Measurements from ENCODE around the gene HAVCR2.

The HAVCR2 gene

GRCh38 chr5:157108976-157109375 lies at the start of gene HAVCR2:
Gene HAVCR2, minus strand, starts transcription at chr5:157109044. Its CDS starts 61 bp downstream, at chr5:157108983.
- no peaks in the 10 kb centered on the region for H3K4me1 ChIP-seq (ENCODE audit: insufficient read depth, low read length)
- H3K4me3 ChIP-seq (ENCODE audit: low read length) = no peak within 1 kb of the TSS
- H3K27me3 ChIP-seq (ENCODE audit: insufficient read depth, low read length) = no peaks in the 10 kb centered on the region
- no peak within 1 kb of the TSS for H3K9ac ChIP-seq (ENCODE audit: low read depth, low read length)
- no peaks in the 10 kb centered on the region for H3K9me3 ChIP-seq (ENCODE audit: insufficient read depth, low read depth, low read length)
- no peak within 1 kb of the TSS for H3K27ac ChIP-seq (ENCODE audit: low read length)
- no peaks in the 10 kb centered on the region for H3K36me3 ChIP-seq (ENCODE audit: insufficient read depth, low read depth, low read length)

GRCh38 chr5:157157293-157157891 lies 48.5 kb upstream of the HAVCR2 start:
- Histone ChIP-seq H3K27ac (ENCODE audit: low read length) (no peak overlapping the region), H3K36me3 (ENCODE audit: insufficient read depth, low read depth, low read length) (no peaks in the 10 kb centered on the region), H3K9ac (ENCODE audit: low read depth, low read length) (no peak overlapping the region), H3K4me1 (ENCODE audit: insufficient read depth, low read length) (no peaks in the 10 kb centered on the region), H3K27me3 (ENCODE audit: insufficient read depth, low read length) (no peaks in the 10 kb centered on the region), H3K9me3 (ENCODE audit: insufficient read depth, low read depth, low read length) (no peaks in the 10 kb centered on the region), H3K4me3 (ENCODE audit: low read length) (no peak overlapping the region)

GRCh38 chr5:157155297-157155696 lies 46.5 kb upstream of the HAVCR2 start:
- Histone ChIP-seq H3K27ac (ENCODE audit: low read length) (no peak overlapping the region), H3K9me3 (ENCODE audit: insufficient read depth, low read depth, low read length) (no peaks in the 10 kb centered on the region), H3K36me3 (ENCODE audit: insufficient read depth, low read depth, low read length) (no peaks in the 10 kb centered on the region), H3K27me3 (ENCODE audit: insufficient read depth, low read length) (no peaks in the 10 kb centered on the region), H3K4me3 (ENCODE audit: low read length) (no peak overlapping the region), H3K4me1 (ENCODE audit: insufficient read depth, low read length) (no peaks in the 10 kb centered on the region), H3K9ac (ENCODE audit: low read depth, low read length) (no peak overlapping the region)

- H3K9me3 ChIP-seq (ENCODE audit: insufficient read depth, low read depth, low read length) = no peaks in the 10 kb centered on the region
- no peaks in the 10 kb centered on the region for H3K27me3 ChIP-seq (ENCODE audit: insufficient read depth, low read length)
- H3K36me3 ChIP-seq (ENCODE audit: insufficient read depth, low read depth, low read length) = no peaks in the 10 kb centered on the region
- no peaks in the 10 kb centered on the region for H3K4me1 ChIP-seq (ENCODE audit: insufficient read depth, low read length)
- H3K4me3 ChIP-seq (ENCODE audit: low read length) = no peak overlapping the region
- no peak overlapping the region for H3K9ac ChIP-seq (ENCODE audit: low read depth, low read length)
- H3K27ac ChIP-seq (ENCODE audit: low read length) = no peak overlapping the region
These were observed 42.2 kb upstream of the HAVCR2 start for GRCh38 chr5:157150995-157151394.

GRCh38 chr5:157148734-157149615 lies 40.1 kb upstream of the HAVCR2 start:
- no peak overlapping the region for H3K4me3 ChIP-seq (ENCODE audit: low read length)
- H3K36me3 ChIP-seq (ENCODE audit: insufficient read depth, low read depth, low read length) = no peaks in the 10 kb centered on the region
- no peaks in the 10 kb centered on the region for H3K27me3 ChIP-seq (ENCODE audit: insufficient read depth, low read length)
- no peak overlapping the region for H3K9ac ChIP-seq (ENCODE audit: low read depth, low read length)
- no peaks in the 10 kb centered on the region for H3K4me1 ChIP-seq (ENCODE audit: insufficient read depth, low read length)
- H3K9me3 ChIP-seq (ENCODE audit: insufficient read depth, low read depth, low read length) = no peaks in the 10 kb centered on the region
- no peak overlapping the region for H3K27ac ChIP-seq (ENCODE audit: low read length)

GRCh38 chr5:157143127-157143971 lies 34.5 kb upstream of the HAVCR2 start:
- H3K36me3 ChIP-seq (ENCODE audit: insufficient read depth, low read depth, low read length) = peaks cover 11% of the 10 kb centered on the region
- H3K27me3 ChIP-seq (ENCODE audit: insufficient read depth, low read length) = no peaks in the 10 kb centered on the region
- H3K9me3 ChIP-seq (ENCODE audit: insufficient read depth, low read depth, low read length) = no peaks in the 10 kb centered on the region
- H3K4me3 ChIP-seq (ENCODE audit: low read length) = peak overlapping the region; percentile 92
- H3K4me1 ChIP-seq (ENCODE audit: insufficient read depth, low read length) = no peaks in the 10 kb centered on the region; the same call in 1 of the 2 replicates
- peak overlapping the region; percentile 97; the same call in 1 of the 2 replicates for H3K9ac ChIP-seq (ENCODE audit: low read depth, low read length)
- H3K27ac ChIP-seq (ENCODE audit: low read length) = no peak overlapping the region

- no peaks in the 10 kb centered on the region for H3K27me3 ChIP-seq (ENCODE audit: insufficient read depth, low read length)
- H3K4me3 ChIP-seq (ENCODE audit: low read length) = peak within 1 kb of the TSS; percentile 92
- H3K9ac ChIP-seq (ENCODE audit: low read depth, low read length) = peak within 1 kb of the TSS; percentile 97
- peak within 1 kb of the TSS; percentile 79 for H3K27ac ChIP-seq (ENCODE audit: low read length)
- no peaks in the 10 kb centered on the region for H3K9me3 ChIP-seq (ENCODE audit: insufficient read depth, low read depth, low read length)
- peaks cover 19% of the 10 kb centered on the region for H3K36me3 ChIP-seq (ENCODE audit: insufficient read depth, low read depth, low read length)
- no peaks in the 10 kb centered on the region; the same call in 1 of the 2 replicates for H3K4me1 ChIP-seq (ENCODE audit: insufficient read depth, low read length)
These were observed 33.7 kb upstream of the HAVCR2 start, which contains the start of gene MED7 for GRCh38 chr5:157142317-157143126. Gene MED7, minus strand, starts transcription at chr5:157142865. Its CDS starts 3,434 bp downstream, at chr5:157139431.

- Histone ChIP-seq H3K9me3 (ENCODE audit: insufficient read depth, low read depth, low read length) (no peaks in the 10 kb centered on the region), H3K4me1 (ENCODE audit: insufficient read depth, low read length) (no peaks in the 10 kb centered on the region; the same call in 1 of the 2 replicates), H3K27ac (ENCODE audit: low read length) (no peak overlapping the region), H3K4me3 (ENCODE audit: low read length) (no peak overlapping the region), H3K36me3 (ENCODE audit: insufficient read depth, low read depth, low read length) (peaks cover 24% of the 10 kb centered on the region), H3K9ac (ENCODE audit: low read depth, low read length) (no peak overlapping the region), H3K27me3 (ENCODE audit: insufficient read depth, low read length) (no peaks in the 10 kb centered on the region)
These were observed 28.8 kb upstream of the HAVCR2 start for GRCh38 chr5:157137691-157138090.

- Histone ChIP-seq H3K4me3 (ENCODE audit: low read length) (no peak overlapping the region), H3K4me1 (ENCODE audit: insufficient read depth, low read length) (no peaks in the 10 kb centered on the region), H3K27ac (ENCODE audit: low read length) (no peak overlapping the region), H3K36me3 (ENCODE audit: insufficient read depth, low read depth, low read length) (peaks cover 2% of the 10 kb centered on the region; the same call in 1 of the 2 replicates), H3K9me3 (ENCODE audit: insufficient read depth, low read depth, low read length) (no peaks in the 10 kb centered on the region), H3K9ac (ENCODE audit: low read depth, low read length) (no peak overlapping the region), H3K27me3 (ENCODE audit: insufficient read depth, low read length) (no peaks in the 10 kb centered on the region)
These were observed 23.4 kb upstream of the HAVCR2 start for GRCh38 chr5:157132281-157132612.

- Histone ChIP-seq H3K9me3 (ENCODE audit: insufficient read depth, low read depth, low read length) (no peaks in the 10 kb centered on the region), H3K27ac (ENCODE audit: low read length) (no peak overlapping the region), H3K27me3 (ENCODE audit: insufficient read depth, low read length) (no peaks in the 10 kb centered on the region), H3K4me3 (ENCODE audit: low read length) (no peak overlapping the region), H3K4me1 (ENCODE audit: insufficient read depth, low read length) (no peaks in the 10 kb centered on the region), H3K9ac (ENCODE audit: low read depth, low read length) (no peak overlapping the region), H3K36me3 (ENCODE audit: insufficient read depth, low read depth, low read length) (no peaks in the 10 kb centered on the region)
These were observed 22.1 kb upstream of the HAVCR2 start for GRCh38 chr5:157130925-157131324.

- H3K4me3 ChIP-seq (ENCODE audit: low read length) = no peak overlapping the region
- H3K36me3 ChIP-seq (ENCODE audit: insufficient read depth, low read depth, low read length) = no peaks in the 10 kb centered on the region
- no peaks in the 10 kb centered on the region for H3K9me3 ChIP-seq (ENCODE audit: insufficient read depth, low read depth, low read length)
- H3K27ac ChIP-seq (ENCODE audit: low read length) = no peak overlapping the region
- no peak overlapping the region for H3K9ac ChIP-seq (ENCODE audit: low read depth, low read length)
- H3K4me1 ChIP-seq (ENCODE audit: insufficient read depth, low read length) = no peaks in the 10 kb centered on the region
- H3K27me3 ChIP-seq (ENCODE audit: insufficient read depth, low read length) = no peaks in the 10 kb centered on the region
These were observed 12.9 kb upstream of the HAVCR2 start for GRCh38 chr5:157121709-157122108.
